Right cardiac atrium (tissue), 5 donors: ENCODE data around the gene SLC12A2. TPM values are rescaled to one million over a fixed set of nuclear protein-coding genes. Genes with fewer than 3 reads are reported as not detected.

ENCODE experiments used
- ATAC-seq, 2 donors: fragments of 200-7000 bp; cut with Tn5 transposase; one replicate each; pipeline versions ENCODE4 v1.8.0 to v1.9.1; 2020; ENCODE audit warnings: moderate library complexity in 2 of 2, mild to moderate bottlenecking in 1 of 2
- DNase-seq, 3 donors: peaks; one replicate each; pipeline ENCODE4 v3.0.0-alpha.2; 2020
- H3K27ac ChIP-seq: one replicate; pipeline ENCODE4 v1.5.1; 2013; ENCODE audit warnings: mild to moderate bottlenecking, low read length, control low read depth, moderate library complexity
- H3K27me3 ChIP-seq: one replicate; pipeline ENCODE4 v1.6.1; 2013; ENCODE audit not compliant: control insufficient read depth, insufficient read depth
- H3K4me1 ChIP-seq: one replicate; pipeline ENCODE4 v1.6.1; 2013; ENCODE audit warnings: low read length; ENCODE audit not compliant: control insufficient read depth, insufficient read depth
- H3K4me3 ChIP-seq: one replicate; pipeline ENCODE4 v1.5.1; 2013; ENCODE audit warnings: low read length, control low read depth
- H3K9me3 ChIP-seq: one replicate; pipeline ENCODE4 v1.6.1; 2013; ENCODE audit warnings: low read length; ENCODE audit not compliant: control insufficient read depth
- WGBS: extraction: QIAGEN DNeasy Blood & Tissue Kit; methylation state at CpG from one replicate; pipeline ENCODE4 v1.1.7; 2013; 5-methylcytosine and 5-hydroxymethylcytosine counted together
- intact Hi-C, 4 donors: fragments of 100-400 bp; cut with DNase I; formaldehyde crosslinking; loops; one replicate each; pipeline versions ENCODE4 v1.11.0 to v1.14.0; 2022 to 2023
- long read RNA-seq, 4 donors: library from polyadenylated mRNA; unstranded; transcript quantifications; one replicate each; pipeline ENCODE4 v2.0.0, GENCODE V29; 2020 to 2021
- polyA plus RNA-seq: library from polyadenylated mRNA; stranded (reverse); fragments of 200-250 nt; gene quantifications from one replicate; pipeline ENCODE4 v1.2.3, GENCODE V29; 2013
- total RNA-seq, 4 donors: library from RNA; stranded (reverse); fragmentation: NEBNext Ultra II Directional; extraction: Animal tissue kit (Norgen Biotek cat#: 25700); gene quantifications; one replicate each; pipeline ENCODE4 v1.2.1, GENCODE V29; 2021
- donor health status: healthy with polysubstance abuse.
- donor health status: DM: no; HTN: yes; CAD: no.
- donor health status: DM: no; HTN: no; CAD: no.
- donor health status: DM: no; HTN: yes; CAD: no; lungs with severe emphysema.
- donor health status: DM: yes; HTN: yes; CAD: no.

Gene SLC12A2
- total RNA-seq (10 to 100 TPM in 2 of 4 donors, 1 to 10 TPM in 2; 8.9 to 18.7 (median 10.5) TPM), polyA plus RNA-seq (2.4 TPM)
- long read RNA-seq, donor 1, full-length matches to known transcripts = 2 of 4 reads
- long read RNA-seq, donor 1, partial matches to known transcripts = 1 of 4 reads
- long read RNA-seq, donor 1, other reads (novel, unspliced or antisense) = 1 of 4 reads
- long read RNA-seq, donor 2, full-length matches to known transcripts = 2 of 2 reads
- long read RNA-seq, donor 2, partial matches to known transcripts = 0 of 2 reads
- long read RNA-seq, donor 2, other reads (novel, unspliced or antisense) = 0 of 2 reads
- long read RNA-seq, donor 3, partial matches to known transcripts = 2 of 3 reads
- long read RNA-seq, donor 3, other reads (novel, unspliced or antisense) = 1 of 3 reads
- long read RNA-seq, donor 4 = 0 reads

GRCh38 chr5:128083033-128083810, at the start of gene SLC12A2:
Gene SLC12A2, plus strand, starts transcription at chr5:128083766. Its CDS starts 189 bp downstream, at chr5:128083955.
- peak; percentile 95 to 98 (median 97) for DNase-seq
- H3K4me1 ChIP-seq = no peaks in the 10 kb centered on the region
- H3K4me3 ChIP-seq = peak within 1 kb of the TSS; percentile 91
- WGBS = under 1% methylated on average over 104 of the region's 104 CpGs
- no peaks in the 10 kb centered on the region for H3K9me3 ChIP-seq
- H3K27ac ChIP-seq = peak within 1 kb of the TSS; percentile 93
- H3K27me3 ChIP-seq = no peaks in the 10 kb centered on the region
- ATAC-seq = peak; percentile 94
- intact Hi-C loops = loop anchor here in 2 of 4 donors (5.0 to 10.0 kb wide), 2 partner anchors 208 to 326 kb away; no protein-coding TSS in a partner anchor

DNA sequence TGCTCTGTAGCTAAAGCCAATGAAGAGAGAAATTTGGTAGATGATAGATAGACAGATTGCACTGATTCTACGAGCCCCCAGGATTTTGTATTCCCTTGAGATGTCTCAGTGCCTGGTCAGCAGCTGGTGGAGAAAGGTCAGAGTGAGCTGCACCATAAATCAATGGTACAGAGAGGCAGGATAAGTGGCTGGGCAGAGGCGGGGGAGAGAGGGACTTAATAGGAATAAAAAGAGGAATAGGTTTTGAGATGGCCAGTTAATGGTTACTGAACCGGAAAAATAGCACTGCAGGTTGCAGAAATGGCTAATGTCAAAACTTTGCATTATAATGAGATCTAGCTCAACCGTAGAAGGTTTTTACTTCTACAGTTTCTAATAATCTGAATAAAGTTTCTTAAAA, 47.9 kb upstream of the SLC12A2 start:
- intact Hi-C loops = no loop called here
- Histone ChIP-seq H3K4me1 (no peaks in the 10 kb centered on the region), H3K27me3 (no peaks in the 10 kb centered on the region), H3K27ac (no peak overlapping the region), H3K4me3 (no peak overlapping the region), H3K9me3 (no peaks in the 10 kb centered on the region)
- no peak for DNase-seq
- 90% methylated on average over 4 of the region's 4 CpGs for WGBS
- no peak for ATAC-seq

GRCh38 chr5:128036950-128037349, 46.6 kb upstream of the SLC12A2 start:
- Histone ChIP-seq H3K27ac (no peak overlapping the region), H3K9me3 (no peaks in the 10 kb centered on the region), H3K27me3 (no peaks in the 10 kb centered on the region), H3K4me3 (no peak overlapping the region), H3K4me1 (no peaks in the 10 kb centered on the region)
- DNase-seq = no peak
- intact Hi-C loops = no loop called here
- ATAC-seq = no peak
- WGBS = 33% methylated on average over 1 of the region's 1 CpG

DNA sequence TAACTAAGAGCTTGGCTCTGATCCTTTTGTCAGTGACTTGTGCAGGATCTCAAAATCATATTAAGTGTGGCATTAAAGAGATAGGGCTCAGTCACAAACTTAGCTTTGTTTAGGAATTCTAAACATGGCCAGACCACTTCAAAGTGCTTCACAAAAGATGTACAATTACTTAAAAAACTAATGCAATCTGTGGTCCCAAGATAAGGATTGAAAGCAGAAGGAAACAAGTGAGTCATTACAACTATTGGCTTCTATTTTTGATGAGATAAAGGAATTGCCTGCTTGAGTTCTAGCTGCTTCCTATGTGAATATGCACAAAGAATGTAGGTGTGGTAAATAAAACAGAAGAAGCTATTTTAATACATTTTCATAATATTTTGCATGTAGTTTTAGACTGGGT, 44.9 kb upstream of the SLC12A2 start:
- H3K4me3 ChIP-seq = no peak overlapping the region
- no peaks in the 10 kb centered on the region for H3K4me1 ChIP-seq
- no peaks in the 10 kb centered on the region for H3K27me3 ChIP-seq
- no peak overlapping the region for H3K27ac ChIP-seq
- ATAC-seq = peak in 1 of 2 donors; percentile 92
- no peaks in the 10 kb centered on the region for H3K9me3 ChIP-seq
- no peak for DNase-seq
- intact Hi-C loops = no loop called here

- Histone ChIP-seq H3K27me3 (no peaks in the 10 kb centered on the region), H3K4me3 (no peak overlapping the region), H3K4me1 (no peaks in the 10 kb centered on the region), H3K27ac (no peak overlapping the region), H3K9me3 (no peaks in the 10 kb centered on the region)
- ATAC-seq (no peak), DNase-seq (no peak)
- 90% methylated on average over 1 of the region's 1 CpG for WGBS
- intact Hi-C loops = no loop called here
Measured at GRCh38 chr5:128040927-128041326, 42.6 kb upstream of the SLC12A2 start.

- no peak for ATAC-seq
- no peak for DNase-seq
- Histone ChIP-seq H3K27ac (no peak overlapping the region), H3K27me3 (no peaks in the 10 kb centered on the region), H3K9me3 (no peaks in the 10 kb centered on the region), H3K4me1 (no peaks in the 10 kb centered on the region), H3K4me3 (no peak overlapping the region)
- intact Hi-C loops = no loop called here
Measured at GRCh38 chr5:128052780-128053179, 30.8 kb upstream of the SLC12A2 start.

DNA sequence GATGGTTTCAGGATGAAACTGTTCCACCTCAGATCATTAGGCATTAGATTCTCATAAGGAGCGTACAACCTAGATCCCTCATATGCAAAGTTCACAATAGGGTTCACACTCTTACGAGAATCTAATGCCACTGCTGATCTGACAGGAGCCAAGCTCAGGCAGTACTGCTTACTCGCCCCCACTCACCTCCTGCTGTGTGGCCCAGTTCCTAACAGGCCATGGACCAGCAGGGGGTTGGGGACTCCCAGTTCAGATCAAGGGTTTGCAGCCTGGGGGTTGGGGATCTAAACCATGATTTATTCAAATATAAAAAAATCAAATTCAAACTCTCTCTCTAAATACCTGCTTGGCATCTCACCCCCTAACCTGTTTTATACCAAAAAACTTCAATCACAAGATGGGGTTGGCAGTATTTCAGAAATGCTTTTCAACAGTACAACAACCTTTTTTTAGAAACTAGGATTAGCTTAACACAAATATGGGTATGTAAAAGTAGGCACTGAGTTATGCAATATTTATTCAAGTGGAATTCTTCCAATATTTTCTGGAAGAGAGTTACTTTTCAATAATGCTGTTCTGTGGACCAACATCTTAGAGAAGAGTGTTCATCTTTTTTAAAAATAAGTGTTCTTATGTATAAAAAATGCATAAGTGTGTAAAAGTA, 30.1 kb upstream of the SLC12A2 start:
- no peak overlapping the region for H3K4me3 ChIP-seq
- H3K27ac ChIP-seq = no peak overlapping the region
- no peaks in the 10 kb centered on the region for H3K4me1 ChIP-seq
- H3K9me3 ChIP-seq = no peaks in the 10 kb centered on the region
- ATAC-seq (peak in 1 of 2 donors; percentile 54), DNase-seq (peak in 1 of 3 donors; percentile 19)
- intact Hi-C loops = no loop called here
- no peaks in the 10 kb centered on the region for H3K27me3 ChIP-seq
- 95% methylated on average over 3 of the region's 3 CpGs for WGBS

DNA sequence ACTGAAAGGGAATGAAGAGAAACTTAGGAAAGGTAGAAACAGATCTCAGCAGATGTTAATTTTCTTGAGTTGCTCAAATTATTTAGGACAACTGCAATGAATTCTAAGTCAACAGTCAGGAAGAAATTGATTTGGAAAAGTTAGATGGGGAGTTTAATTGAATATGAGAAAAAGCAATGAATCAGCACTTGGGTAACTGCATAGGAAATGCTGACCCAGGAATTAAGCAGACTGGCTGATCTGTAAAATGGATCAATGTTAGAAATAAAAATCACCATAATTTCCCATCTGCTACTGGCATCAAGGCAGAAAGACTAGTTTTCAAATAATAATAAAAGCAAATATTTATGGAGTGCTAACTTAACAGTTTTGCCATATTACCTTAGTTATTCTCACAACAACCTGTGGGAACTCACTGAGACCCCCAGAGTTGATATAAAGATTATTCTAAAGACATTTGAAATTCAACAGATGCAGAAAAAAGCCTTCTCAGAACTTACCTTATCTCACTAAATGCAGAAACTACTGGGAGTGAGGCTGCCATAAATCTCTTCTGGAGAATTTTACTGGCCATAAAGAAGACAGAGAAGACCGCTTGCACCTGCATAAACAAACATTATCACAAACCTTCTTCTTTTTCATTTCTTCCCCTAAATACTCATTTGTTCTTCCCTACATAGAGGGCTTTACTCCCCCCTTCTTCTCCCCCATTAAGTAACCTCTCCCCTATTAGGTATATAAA, 22.8 kb upstream of the SLC12A2 start:
- H3K27me3 ChIP-seq = no peaks in the 10 kb centered on the region
- intact Hi-C loops = no loop called here
- no peaks in the 10 kb centered on the region for H3K4me1 ChIP-seq
- no peak for DNase-seq
- no peak overlapping the region for H3K27ac ChIP-seq
- WGBS = 100% methylated on average over 1 of the region's 1 CpG
- H3K9me3 ChIP-seq = no peaks in the 10 kb centered on the region
- no peak overlapping the region for H3K4me3 ChIP-seq
- no peak for ATAC-seq

DNA sequence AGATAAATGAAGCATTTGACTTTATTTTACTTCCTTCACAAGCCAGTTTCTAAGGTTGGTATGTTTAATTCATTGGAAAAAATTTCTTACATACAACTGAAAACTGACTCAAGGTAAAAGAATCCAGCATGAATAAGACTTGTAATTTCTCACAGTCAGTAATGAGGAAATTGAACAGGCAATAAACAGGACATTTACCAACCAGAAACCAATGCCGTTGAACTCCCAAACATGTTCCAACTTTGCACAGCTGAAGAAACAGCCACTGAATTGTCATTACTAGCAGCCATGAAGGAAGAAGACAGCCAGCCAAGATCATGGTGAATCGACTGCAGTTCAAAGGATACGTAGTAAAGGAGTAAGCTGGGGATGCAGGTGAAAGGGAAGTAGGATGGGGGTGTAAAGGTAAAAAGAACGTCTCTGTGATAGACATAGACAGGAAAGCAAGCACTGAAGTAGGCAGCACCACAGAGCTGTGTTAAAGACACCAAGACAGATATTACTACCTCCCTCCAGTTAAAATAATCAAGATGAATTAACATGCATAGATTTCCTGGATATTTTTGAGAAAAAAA, 21.3 kb upstream of the SLC12A2 start:
- H3K4me3 ChIP-seq = no peak overlapping the region
- ATAC-seq = no peak
- no peaks in the 10 kb centered on the region for H3K27me3 ChIP-seq
- WGBS = 90% methylated on average over 4 of the region's 4 CpGs
- DNase-seq = no peak
- no peaks in the 10 kb centered on the region for H3K4me1 ChIP-seq
- H3K9me3 ChIP-seq = no peaks in the 10 kb centered on the region
- intact Hi-C loops = no loop called here
- no peak overlapping the region for H3K27ac ChIP-seq

GRCh38 chr5:128074171-128074570, 9.4 kb upstream of the SLC12A2 start:
- Histone ChIP-seq H3K27ac (no peak overlapping the region), H3K9me3 (no peaks in the 10 kb centered on the region), H3K4me1 (peaks cover 1% of the 10 kb centered on the region), H3K4me3 (no peak overlapping the region), H3K27me3 (no peaks in the 10 kb centered on the region)
- DNase-seq (peak in 1 of 3 donors; percentile 29), ATAC-seq (no peak)
- intact Hi-C loops = no loop called here
